RPMI7951 (cell line): ENCODE results near the gene FNDC7. TPM values are rescaled to one million over a fixed set of nuclear protein-coding genes. Genes with fewer than 3 reads are reported as not detected.

Source experiments
- total RNA-seq: library from RNA; depleted of rRNA; stranded (reverse); fragments of >200 nt; shearing (Covaris generic); gene quantifications from 2 replicates; pipeline ENCODE4 v1.2.3, GENCODE V29; 2014; rRNA removed

FNDC7 gene
- total RNA-seq, 1 experiment from 2014 or later = 0.12 TPM

Other genes starting within 250 kb of the FNDC7 start
- 40.5 and 47.8 TPM in 2 replicates for gene EEIG2, start 152.8 kb upstream of the FNDC7 start, total RNA-seq
- 13.7 and 16.7 TPM in 2 replicates for gene HENMT1, start 51.8 kb upstream of the FNDC7 start, total RNA-seq
- 13.7 and 16.0 TPM in 2 replicates for gene PRPF38B, start 20.6 kb upstream of the FNDC7 start, total RNA-seq
- 69.2 and 76.8 TPM in 2 replicates for gene STXBP3, start 33.8 kb downstream of the FNDC7 start, total RNA-seq
- 4.0 and 4.7 TPM in 2 replicates for gene AKNAD1, start 144.2 kb downstream of the FNDC7 start, total RNA-seq
- 126 and 151 TPM in 2 replicates for gene GPSM2, start 164.1 kb downstream of the FNDC7 start, total RNA-seq